Measurements from ENCODE around the gene PPP1R12B.
A peak's percentile ranks its signal among the peaks of the same experiment; 100 is the strongest.
"Not testable (repeated sequence)": the region's sequence is repeated elsewhere in the genome, so short reads cannot be mapped to it uniquely, and the experiment has no call there.

Gene PPP1R12B

DNA sequence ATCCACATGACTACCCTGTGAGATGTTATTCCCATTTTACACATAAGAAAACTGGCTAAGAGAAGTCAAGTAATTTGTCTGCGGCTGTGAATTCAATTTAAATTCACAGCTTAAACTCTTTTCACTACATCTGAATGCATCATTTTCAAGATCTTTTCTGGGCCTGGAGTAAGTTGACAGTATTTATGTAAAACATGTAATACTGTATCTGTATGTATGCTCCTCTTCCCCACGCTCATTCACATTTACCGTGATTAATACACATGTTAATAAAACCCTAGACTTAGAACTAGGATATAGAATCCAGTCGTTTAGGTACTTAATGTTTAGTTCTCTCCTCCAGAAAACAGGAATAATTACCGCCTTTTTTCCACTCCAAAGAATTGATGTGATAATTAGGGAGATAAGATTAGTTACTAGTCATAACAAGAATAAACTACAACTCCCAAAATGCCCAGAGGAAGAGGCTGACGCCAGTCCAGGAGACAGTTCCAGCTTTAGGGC, 442 bp upstream of the PPP1R12B start:
- DNase-seq: no peak

DNA sequence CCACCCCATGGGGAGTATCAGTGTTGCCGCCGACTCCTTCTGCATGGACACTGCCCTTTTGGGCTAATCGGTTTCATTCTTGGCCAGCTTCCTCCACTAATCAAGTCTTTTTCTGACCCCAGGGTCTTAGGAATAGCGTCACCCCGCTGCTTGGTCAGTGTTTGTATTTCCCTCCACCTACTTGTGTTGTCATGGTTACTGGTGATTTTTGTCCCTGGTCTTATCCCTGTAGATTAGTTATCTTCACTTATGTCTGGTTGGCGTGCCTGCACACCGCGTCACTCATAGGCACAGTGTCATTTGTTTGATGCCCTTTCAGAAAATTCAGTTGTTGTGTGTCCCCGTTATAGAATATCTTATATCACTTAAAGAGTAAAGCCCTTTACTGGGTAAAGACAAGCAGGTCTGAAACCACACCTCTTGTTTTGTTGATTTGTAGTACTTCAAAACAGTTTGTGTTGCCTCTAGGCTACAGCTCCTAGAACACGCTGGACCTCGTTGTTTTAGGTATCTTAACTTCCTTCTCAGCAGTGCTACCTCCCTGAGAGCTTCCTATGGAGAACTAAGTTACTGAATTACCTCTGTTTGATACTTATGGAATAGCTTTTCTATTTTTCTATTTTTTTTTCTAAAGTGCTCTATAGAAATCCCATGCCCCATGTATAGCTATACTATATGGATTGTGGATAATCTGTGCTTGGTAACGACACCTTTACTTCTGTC, 868 bp downstream of the PPP1R12B start:
- no peak for DNase-seq

DNA sequence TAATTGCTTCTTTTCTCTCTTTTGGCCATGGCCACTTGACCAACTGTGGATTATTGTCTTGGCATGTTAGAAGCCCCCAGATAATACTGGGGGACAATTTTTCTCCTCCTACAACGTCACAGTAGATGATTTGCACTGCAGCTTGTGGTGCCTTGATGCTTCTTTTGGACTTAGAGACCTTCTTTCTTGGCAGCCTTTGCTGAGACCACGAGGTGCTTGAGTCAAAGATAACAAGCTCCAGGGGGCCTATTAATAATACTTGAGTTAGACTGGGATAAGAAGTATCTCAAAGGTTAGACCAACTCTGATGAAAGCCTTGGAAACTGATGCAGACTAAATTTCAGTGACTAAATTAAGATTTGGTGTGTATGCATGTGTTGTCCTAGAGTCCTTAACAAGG, 3.2 kb downstream of the PPP1R12B start:
- no peak for DNase-seq

DNA sequence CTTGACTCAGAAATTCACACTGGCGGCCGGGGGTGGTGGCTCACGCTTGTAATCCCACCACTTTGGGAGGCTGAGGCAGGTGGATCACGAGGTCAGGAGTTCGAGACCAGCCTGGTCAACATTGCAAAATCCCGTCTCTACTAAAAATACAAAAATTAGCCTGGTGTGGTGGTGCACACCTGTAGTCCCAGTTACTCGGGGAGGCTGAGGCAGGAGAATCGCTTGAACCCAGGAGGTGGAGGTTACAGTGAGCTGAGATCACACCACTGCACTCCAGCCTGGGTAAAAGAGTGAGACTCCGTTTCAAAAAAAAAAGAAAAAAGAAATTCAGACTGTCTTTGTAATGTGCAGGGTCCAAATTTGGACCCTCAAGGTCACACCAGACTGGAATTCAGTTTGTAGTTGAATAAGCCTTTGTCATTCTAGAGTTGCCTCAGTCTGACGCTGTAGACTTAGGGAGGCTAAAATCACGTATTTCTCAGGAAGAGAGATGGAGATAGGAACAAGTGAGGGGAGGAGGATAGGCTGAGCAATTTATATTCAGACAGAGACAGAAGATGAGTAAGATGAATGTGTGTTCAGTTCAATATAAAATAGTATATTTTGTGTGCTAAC, 4.2 kb downstream of the PPP1R12B start:
- not testable (repeated sequence) for DNase-seq

- DNase-seq: no peak
These were observed 7.5 kb downstream of the PPP1R12B start for GRCh38 chr1:202355944-202356553.

DNA sequence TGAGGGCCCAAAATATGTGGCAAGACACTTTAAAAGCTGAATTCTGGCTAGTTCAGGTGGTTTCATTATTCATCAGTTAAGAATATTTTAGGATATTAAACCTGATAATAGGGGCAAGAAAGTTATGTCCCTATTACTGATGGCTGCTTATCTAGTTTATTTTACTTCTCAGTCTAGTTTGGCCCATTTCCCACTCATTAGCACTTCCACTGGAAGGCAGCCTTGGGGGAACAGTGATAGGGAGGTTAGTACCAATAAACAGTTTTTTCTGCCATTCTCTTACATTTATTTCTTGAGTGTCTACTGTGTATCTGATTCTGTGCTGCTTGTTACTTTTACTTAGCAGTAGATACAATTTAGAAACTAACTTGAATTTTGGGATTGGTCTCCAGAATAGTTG, 9.0 kb downstream of the PPP1R12B start:
- DNase-seq: no peak

DNA sequence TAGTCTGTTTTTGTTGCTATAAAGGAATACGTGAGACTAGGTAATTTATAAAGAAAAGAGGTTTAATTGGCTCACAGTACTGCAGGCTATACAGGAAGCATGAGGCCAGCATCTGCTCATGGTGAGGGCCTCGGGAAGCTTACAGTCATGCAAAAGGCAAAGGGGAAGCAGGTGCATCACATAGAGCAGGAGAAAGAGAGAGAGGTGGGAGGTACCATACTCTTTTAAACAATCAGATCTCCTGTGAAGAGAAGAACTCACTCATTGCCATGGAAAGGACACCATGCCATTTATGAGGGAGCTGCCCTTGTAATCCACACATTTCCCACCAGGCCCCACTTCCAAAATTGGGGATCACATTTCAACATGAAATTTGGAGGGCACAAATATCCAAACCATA, 12.7 kb downstream of the PPP1R12B start:
- no peak for DNase-seq

DNA sequence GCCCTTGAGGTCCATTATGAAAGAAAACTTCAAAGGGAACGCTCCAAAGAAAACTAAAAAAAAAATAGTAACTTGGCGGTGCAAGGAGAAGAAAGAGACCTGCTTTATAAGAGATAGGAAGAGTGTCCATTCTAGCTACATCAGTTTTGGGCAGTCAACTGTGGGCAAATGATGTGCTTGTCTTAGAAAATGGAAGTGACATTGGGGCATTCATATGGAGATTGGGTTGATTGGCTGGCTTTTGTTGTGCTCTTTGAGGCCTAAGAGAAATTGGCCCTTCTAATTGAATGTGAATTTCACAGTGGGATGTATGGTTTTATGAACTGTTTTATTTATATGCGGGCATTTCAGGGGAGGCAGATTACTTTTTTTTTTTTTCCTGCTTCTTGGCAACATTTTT, 13.2 kb downstream of the PPP1R12B start:
- no peak for DNase-seq

GRCh38 chr1:202362212-202362611, 13.7 kb downstream of the PPP1R12B start:
- DNase-seq: peak; percentile 45 to 47

DNA sequence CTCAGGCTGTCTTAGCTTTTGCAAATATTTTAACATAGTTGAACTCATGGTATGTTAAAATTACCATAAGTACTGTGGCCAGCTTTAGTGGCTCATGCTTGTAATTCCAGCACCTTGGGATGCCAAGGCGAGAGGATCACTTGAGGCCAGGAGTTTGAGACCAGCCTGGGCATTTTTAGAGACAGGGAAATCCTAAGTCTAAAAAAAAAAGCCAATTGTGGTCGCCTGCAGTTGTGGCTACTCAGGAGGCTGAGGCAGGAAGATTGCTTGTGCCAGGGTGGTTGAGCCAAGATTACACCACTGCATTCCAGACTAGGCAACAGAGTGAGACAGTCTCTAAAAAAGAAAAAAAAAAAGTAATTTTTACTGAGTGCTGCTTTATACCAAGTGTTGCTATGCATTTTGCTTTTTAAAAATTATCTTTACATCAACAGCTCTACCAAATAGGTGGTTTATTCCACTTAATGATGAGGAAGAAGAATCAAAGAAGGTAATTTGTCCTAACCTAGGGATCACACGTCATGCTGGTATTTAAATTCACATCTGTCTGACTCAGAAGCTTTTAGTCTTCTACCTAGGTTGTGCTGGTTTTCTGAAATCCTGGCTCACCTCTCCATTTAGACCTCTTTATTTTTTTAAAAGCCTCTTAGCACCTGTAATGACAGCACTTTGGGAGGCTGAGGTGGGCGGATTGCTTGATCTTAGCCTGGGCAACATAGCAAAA, 16.8 kb downstream of the PPP1R12B start:
- DNase-seq: no peak

DNA sequence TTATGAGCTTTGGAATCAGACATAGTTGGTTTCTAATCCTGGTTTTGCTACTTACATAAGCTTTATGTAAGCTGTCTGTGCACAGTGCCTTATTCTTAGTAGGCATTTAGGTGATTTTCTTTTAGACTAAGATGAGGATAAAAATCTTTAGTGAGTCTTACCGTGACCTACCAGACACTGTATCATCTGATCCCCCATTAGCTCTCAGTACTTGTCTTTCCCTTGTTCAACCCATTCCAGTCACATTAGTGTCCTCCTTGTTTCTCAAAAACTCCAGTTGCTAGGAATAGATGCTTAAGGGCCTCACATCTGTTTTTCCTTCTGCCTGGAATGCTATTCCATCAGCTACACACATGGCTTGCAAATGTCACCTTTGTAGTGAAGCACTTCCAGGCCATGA, 18.8 kb downstream of the PPP1R12B start:
- no peak for DNase-seq

DNA sequence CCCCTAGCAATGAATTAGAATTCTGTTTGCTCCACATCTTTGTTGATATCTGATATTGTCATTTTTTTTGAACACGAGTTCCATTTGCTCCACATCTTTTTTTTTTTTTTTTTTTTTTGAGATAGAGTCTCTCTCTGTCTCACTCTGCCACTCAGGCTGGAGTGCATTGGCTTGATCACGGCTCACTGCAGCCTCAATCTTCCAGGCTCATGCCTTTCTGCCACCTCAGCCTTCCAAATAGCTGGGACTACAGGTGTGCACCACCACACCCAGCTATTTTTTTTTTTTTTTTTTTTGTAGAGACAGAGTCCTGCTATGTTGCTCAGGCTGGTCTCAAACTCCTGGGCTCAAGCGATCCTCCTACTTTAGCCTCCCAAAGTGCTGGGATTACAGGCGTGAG, 22.4 kb downstream of the PPP1R12B start:
- DNase-seq: not testable (repeated sequence)

DNA sequence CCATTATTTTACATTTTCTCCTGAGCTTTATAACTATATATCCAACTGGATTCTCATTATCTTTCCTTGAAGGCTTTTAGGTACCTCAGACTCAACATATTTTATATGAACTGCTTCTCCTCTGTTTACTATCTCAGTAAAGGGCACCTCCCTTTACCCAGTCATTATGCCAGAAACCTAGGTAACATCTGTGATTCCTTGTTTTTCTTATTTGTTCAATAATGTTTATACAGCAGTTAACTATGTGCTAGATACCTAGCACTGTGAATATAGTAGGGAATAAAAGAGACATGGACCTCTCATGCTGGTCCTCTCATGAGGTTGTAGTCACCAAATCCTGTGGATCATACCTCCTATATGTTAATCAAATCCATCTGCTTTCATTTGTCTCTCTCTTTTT, 25.6 kb downstream of the PPP1R12B start:
- no peak for DNase-seq

DNA sequence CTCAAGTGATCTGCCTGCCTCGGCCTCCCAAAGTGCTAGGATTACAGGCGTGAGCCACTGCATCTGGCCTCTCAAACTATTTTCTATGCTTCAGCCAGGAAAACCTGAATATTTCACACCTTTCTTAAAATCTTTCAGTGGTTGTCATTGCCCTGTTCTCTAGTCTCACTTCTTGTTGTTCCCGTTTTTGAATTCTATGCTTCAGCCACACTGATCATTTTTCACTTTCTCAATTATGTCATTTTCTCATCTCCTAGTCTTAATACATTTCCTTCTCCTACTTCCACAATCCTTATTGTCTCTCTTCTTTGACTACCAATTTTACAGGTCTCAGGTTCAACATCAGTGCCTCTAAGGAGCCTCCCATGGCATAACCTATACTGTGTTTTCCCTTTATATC, 26.7 kb downstream of the PPP1R12B start:
- DNase-seq: not testable (repeated sequence)

DNA sequence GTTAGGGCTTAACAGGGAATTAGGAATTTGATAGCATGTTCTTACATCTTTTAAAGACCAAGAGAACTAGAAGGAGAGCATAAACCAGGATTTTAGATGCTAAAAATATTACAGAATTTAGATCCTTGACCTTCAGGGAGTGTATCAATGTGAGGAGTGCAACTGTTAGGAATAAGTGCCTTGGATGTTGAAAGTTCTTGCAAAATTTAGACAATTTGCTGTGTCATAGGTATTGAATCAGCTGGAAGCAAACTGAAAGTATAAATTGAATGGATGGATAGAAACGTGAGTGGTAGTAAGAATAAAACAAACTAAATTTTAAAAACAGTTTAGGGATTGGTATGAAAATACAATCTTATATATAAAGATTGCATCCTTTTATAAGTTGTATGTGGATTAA, 27.7 kb downstream of the PPP1R12B start:
- no peak for DNase-seq

DNA sequence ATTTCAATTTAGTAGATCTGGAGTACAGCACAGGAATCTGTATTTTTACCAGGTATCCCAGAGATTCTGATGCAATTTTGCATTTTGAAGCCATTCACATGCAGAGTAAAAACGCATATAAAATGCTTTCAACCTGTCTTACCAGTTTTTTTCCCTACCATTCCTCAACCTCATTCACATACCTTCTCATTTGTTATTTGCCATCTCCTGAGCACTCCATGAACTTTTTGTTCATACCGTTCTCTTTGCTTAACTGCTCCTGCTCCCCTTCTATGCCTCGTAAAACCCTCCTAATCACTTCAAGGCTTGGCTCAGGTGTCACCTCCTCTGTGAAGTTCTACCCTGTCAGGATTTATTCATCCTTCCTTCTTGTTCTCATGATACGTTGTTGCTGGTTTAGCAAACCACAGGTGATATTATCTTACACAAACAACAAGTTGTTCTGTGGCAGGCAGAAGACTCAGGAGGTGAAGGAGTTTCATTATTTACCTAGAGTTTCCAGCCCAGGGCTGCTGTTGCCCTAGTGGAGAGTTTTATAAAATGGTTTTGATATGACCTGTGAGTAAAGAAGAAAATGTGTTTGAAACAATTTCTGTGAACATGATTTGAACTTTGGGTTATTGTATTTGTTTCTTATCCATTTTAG, 31.5 kb downstream of the PPP1R12B start:
- not testable (repeated sequence) for DNase-seq

DNA sequence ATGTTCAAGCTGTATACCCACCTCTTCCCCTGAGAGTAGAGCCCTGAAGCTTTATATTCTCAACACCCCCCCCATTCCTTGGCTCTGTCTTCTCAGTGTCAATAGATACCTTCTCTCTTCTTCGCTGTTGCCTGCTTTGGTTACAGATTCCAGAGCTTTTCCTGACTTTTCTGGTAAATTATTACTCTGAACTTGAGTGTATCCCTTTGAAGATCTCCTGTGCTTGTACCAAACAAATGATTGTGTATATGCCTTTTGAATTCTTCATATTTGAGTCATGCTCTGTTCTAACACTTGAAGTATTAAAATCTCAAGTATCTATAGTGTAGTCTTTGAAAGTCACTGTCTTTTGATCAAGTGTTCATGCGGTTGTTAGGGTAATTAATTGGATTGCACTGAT, 32.0 kb downstream of the PPP1R12B start:
- not testable (repeated sequence) for DNase-seq

GRCh38 chr1:202381867-202382266, 33.4 kb downstream of the PPP1R12B start:
- DNase-seq: not testable (repeated sequence)

DNA sequence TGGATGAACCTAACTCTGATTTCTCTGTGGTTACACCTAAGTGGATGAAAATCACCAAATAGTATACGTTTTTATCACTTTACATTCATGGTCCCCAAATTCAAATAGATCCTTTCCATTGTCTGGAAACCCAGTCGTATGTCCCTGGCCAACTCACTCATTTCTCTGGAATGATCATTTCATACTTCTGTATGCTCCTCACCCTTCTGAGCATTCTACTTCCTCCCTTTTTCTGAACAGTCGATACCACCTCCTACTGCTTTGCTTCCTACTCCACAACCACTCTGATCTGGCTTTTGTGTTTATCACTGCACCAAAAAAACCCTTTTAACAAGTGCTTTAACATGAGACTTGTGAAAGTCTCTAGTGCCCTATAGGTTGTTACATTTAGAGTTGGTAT, 47.3 kb downstream of the PPP1R12B start:
- DNase-seq: not testable (repeated sequence)

GRCh38 chr1:202397256-202397655, 48.8 kb downstream of the PPP1R12B start:
- no peak for DNase-seq

- not testable (repeated sequence) for DNase-seq
These were observed 49.9 kb downstream of the PPP1R12B start for GRCh38 chr1:202398439-202398838.

DNA sequence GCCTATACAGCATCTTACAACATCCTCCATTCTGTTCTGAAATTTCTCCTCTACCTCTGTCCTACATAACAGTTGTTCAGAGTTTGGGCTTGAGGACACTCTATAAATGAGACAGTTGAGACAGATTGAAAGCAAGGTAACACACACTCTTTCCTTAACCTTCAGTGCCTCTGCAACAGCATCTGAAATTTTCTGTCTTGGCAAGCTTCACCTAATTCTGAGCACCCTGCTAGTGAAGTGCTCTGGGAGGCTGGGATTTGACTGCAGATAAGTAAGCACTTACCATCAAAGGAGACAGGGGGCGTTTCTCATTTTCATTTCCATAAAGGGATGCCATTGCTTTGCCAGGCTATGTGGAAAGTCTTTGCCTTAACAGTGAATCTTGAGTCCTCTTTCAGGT, 53.3 kb downstream of the PPP1R12B start:
- peak in 1 of 2 experiments; percentile 40 for DNase-seq

DNA sequence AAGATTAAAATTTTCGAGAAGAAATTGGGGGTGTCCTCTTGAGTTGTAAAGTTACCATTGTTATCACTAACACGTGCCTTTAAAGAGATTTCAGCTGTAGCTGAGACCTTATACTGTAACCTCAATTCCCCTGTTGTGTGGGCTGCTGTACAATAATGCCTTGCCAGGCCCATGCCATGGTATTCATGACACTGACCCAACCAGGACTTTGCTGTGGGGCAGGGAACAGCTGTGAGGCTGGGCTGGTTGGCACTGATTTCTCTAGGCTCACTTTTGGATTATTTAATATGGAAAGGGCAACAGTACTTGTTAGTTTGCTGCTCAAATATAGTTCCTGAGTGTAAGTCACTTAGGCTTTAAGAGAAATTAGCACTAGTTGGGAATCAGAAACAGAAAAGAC, 54.9 kb downstream of the PPP1R12B start:
- DNase-seq: not testable (repeated sequence)
